H9 (cell line): ENCODE measurements around the gene NPAS2. TPM values are rescaled to one million over a fixed set of nuclear protein-coding genes. Genes with fewer than 3 reads are reported as not detected.

Source experiments
- DNase-seq: peaks from one replicate; pipeline ENCODE4 v3.0.0-alpha.2; 2017
- H2AFZ ChIP-seq: one replicate; pipeline ENCODE4 v1.6.1; 2013; ENCODE audit warnings: mild to moderate bottlenecking, low read length, control low read depth, moderate library complexity
- H2AK5ac ChIP-seq: 2 replicates; pipeline ENCODE4 v1.6.1; 2013; ENCODE audit warnings: low read length, control low read depth, mixed read lengths; ENCODE audit not compliant: insufficient read length
- H2BK120ac ChIP-seq: one replicate; pipeline ENCODE4 v1.6.1; 2013; ENCODE audit warnings: low read depth, mild to moderate bottlenecking, low read length, control low read depth, inconsistent platforms; ENCODE audit not compliant: poor library complexity, severe bottlenecking
- H2BK12ac ChIP-seq: 2 replicates; pipeline ENCODE4 v1.6.1; 2013; ENCODE audit warnings: low read length, control low read depth, mixed read lengths, low read depth; ENCODE audit not compliant: insufficient read length
- H2BK15ac ChIP-seq: 2 replicates; pipeline ENCODE4 v1.6.1; 2013; ENCODE audit warnings: low read depth, low read length, control low read depth
- H2BK20ac ChIP-seq: one replicate; pipeline ENCODE4 v1.6.1; 2013; ENCODE audit warnings: low read depth, mild to moderate bottlenecking, low read length, control low read depth, inconsistent platforms; ENCODE audit not compliant: poor library complexity, severe bottlenecking
- H2BK5ac ChIP-seq: 2 replicates; pipeline ENCODE4 v1.6.1; 2013; ENCODE audit warnings: low read length, control low read depth, mixed read lengths; ENCODE audit not compliant: insufficient read length
- H3K14ac ChIP-seq: 2 replicates; pipeline ENCODE4 v1.6.1; 2013; ENCODE audit warnings: low read length, control low read depth; ENCODE audit not compliant: insufficient read depth
- H3K18ac ChIP-seq: 2 replicates; pipeline ENCODE4 v1.6.1; 2013; ENCODE audit warnings: low read depth, mild to moderate bottlenecking, mixed read lengths, low read length, control low read depth; ENCODE audit not compliant: insufficient read length
- H3K23ac ChIP-seq: 2 replicates; pipeline ENCODE4 v1.6.1; 2013; ENCODE audit warnings: low read length, control low read depth, mixed read lengths, low read depth; ENCODE audit not compliant: insufficient read length
- H3K23me2 ChIP-seq: 2 replicates; pipeline ENCODE4 v1.6.1; 2013; ENCODE audit warnings: low read depth, mild to moderate bottlenecking, mixed read lengths, low read length, control low read depth; ENCODE audit not compliant: insufficient read length, poor library complexity, severe bottlenecking
- H3K27ac ChIP-seq: 2 replicates; pipeline ENCODE4 v1.5.1; 2013; ENCODE audit warnings: low read length, control low read depth, mixed read lengths, low read depth; ENCODE audit not compliant: insufficient read length
- H3K27me3 ChIP-seq: 2 replicates; pipeline ENCODE4 v1.6.1; 2013; ENCODE audit warnings: low read length, control low read depth, inconsistent platforms; ENCODE audit not compliant: insufficient read depth
- H3K4ac ChIP-seq: 2 replicates; pipeline ENCODE4 v1.6.1; 2013; ENCODE audit warnings: low read depth, mild to moderate bottlenecking, control low read depth, inconsistent platforms, low read length, moderate library complexity
- H3K4me1 ChIP-seq: 2 replicates; pipeline ENCODE4 v1.6.1; 2013; ENCODE audit warnings: low read length, control low read depth, inconsistent platforms; ENCODE audit not compliant: insufficient read depth
- H3K4me2 ChIP-seq: 2 replicates; pipeline ENCODE4 v1.6.1; 2013; ENCODE audit warnings: low read length, control low read depth, mixed read lengths; ENCODE audit not compliant: insufficient read length, insufficient read depth
- H3K56ac ChIP-seq: 2 replicates; pipeline ENCODE4 v1.6.1; 2013; ENCODE audit warnings: low read depth, mild to moderate bottlenecking, mixed read lengths, low read length, control low read depth; ENCODE audit not compliant: insufficient read length
- H3K79me1 ChIP-seq: 2 replicates; pipeline ENCODE4 v1.6.1; 2013; ENCODE audit warnings: low read depth, mild to moderate bottlenecking, moderate library complexity, low read length, control low read depth, inconsistent platforms; ENCODE audit not compliant: insufficient read depth, poor library complexity, severe bottlenecking
- H3K79me2 ChIP-seq: 2 replicates; pipeline ENCODE4 v1.6.1; 2013; ENCODE audit warnings: low read length, control low read depth, inconsistent platforms; ENCODE audit not compliant: insufficient read depth
- H3K9ac ChIP-seq: 2 replicates; pipeline ENCODE4 v1.6.1; 2013; ENCODE audit warnings: low read length, control low read depth, mixed read lengths; ENCODE audit not compliant: insufficient read length; ENCODE audit errors: extremely low read depth
- H3K9me3 ChIP-seq: one replicate; pipeline ENCODE4 v1.6.1; 2013; ENCODE audit warnings: low read depth, low read length, inconsistent platforms; ENCODE audit not compliant: control insufficient read depth
- H3T11ph ChIP-seq: one replicate; pipeline ENCODE4 v1.6.1; 2013; ENCODE audit warnings: mild to moderate bottlenecking, low read length, control low read depth, inconsistent platforms
- H4K20me1 ChIP-seq: one replicate; pipeline ENCODE4 v1.6.1; 2013; ENCODE audit not compliant: control insufficient read depth, insufficient read length, insufficient read depth
- H4K5ac ChIP-seq: 2 replicates; pipeline ENCODE4 v1.6.1; 2013; ENCODE audit warnings: low read depth, mild to moderate bottlenecking, mixed read lengths, low read length, control low read depth; ENCODE audit not compliant: insufficient read length
- H4K8ac ChIP-seq: replicated peaks from 2 replicates; pipeline ENCODE4 v1.6.1; 2013; ENCODE audit warnings: low read length, control low read depth, mixed read lengths, low read depth; ENCODE audit not compliant: insufficient read length
- H4K91ac ChIP-seq: 2 replicates; pipeline ENCODE4 v1.6.1; 2013; ENCODE audit warnings: low read depth, mild to moderate bottlenecking, moderate library complexity, mixed read lengths, low read length, control low read depth; ENCODE audit not compliant: insufficient read length
- H3K27ac Mint-ChIP-seq, 3 experiments: 2 replicates in 2 of 3; 3 replicates in 1 of 3; pipeline ENCODE4 v1.8.0; 2020 to 2021; ENCODE audit warnings: mixed read lengths in 3 of 3, mild to moderate bottlenecking in 1 of 3, moderate library complexity in 1 of 3
- H3K27me3 Mint-ChIP-seq: 2 replicates; pipeline ENCODE4 v1.8.0; 2021; ENCODE audit warnings: low read depth, mild to moderate bottlenecking, moderate library complexity, mixed read lengths
- H3K36me3 Mint-ChIP-seq, 3 experiments: 2 replicates in 2 of 3; 3 replicates in 1 of 3; pipeline ENCODE4 v1.8.0; 2020 to 2021; ENCODE audit warnings: low read depth in 3 of 3, mixed read lengths in 3 of 3; ENCODE audit not compliant: insufficient read depth in 1 of 3
- H3K4me1 Mint-ChIP-seq, 2 experiments: 2 replicates each; pipeline ENCODE4 v1.8.0; 2020; ENCODE audit warnings: mixed read lengths in 2 of 2
- H3K4me3 Mint-ChIP-seq, 2 experiments: 2 replicates in 1 of 2; 3 replicates in 1 of 2; pipeline ENCODE4 v1.8.0; 2020 to 2021; ENCODE audit warnings: mild to moderate bottlenecking in 2 of 2, mixed read lengths in 2 of 2, moderate library complexity in 1 of 2
- H3K9me3 Mint-ChIP-seq, 2 experiments: 2 replicates in 1 of 2; 3 replicates in 1 of 2; pipeline ENCODE4 v1.8.0; 2020; ENCODE audit warnings: mild to moderate bottlenecking in 2 of 2, mixed read lengths in 2 of 2, moderate library complexity in 1 of 2
- CTCF ChIP-seq: fragments of 200-600 bp; sonication (generic); conservative IDR thresholded peaks from 3 replicates; pipeline ENCODE4 v1.8.0; 2021; ENCODE audit warnings: antibody characterized with exemption, mild to moderate bottlenecking
- WGBS: extraction: QIAGEN DNeasy Blood & Tissue Kit; methylation state at CpG from one replicate; pipeline ENCODE4 v1.1.7; 2013; ENCODE audit warnings: missing lambda C conversion rate, low lambda C conversion rate, mixed read lengths; ENCODE audit not compliant: insufficient read length; ENCODE audit errors: extremely low coverage; 5-methylcytosine and 5-hydroxymethylcytosine counted together
- total RNA-seq: library from RNA; stranded (reverse); gene quantifications from 2 replicates; pipeline ENCODE4 v1.2.1, GENCODE V29; 2021

NPAS2 gene
- total RNA-seq, 1 experiment from 2014 or later, result 1.3 TPM

DNA sequence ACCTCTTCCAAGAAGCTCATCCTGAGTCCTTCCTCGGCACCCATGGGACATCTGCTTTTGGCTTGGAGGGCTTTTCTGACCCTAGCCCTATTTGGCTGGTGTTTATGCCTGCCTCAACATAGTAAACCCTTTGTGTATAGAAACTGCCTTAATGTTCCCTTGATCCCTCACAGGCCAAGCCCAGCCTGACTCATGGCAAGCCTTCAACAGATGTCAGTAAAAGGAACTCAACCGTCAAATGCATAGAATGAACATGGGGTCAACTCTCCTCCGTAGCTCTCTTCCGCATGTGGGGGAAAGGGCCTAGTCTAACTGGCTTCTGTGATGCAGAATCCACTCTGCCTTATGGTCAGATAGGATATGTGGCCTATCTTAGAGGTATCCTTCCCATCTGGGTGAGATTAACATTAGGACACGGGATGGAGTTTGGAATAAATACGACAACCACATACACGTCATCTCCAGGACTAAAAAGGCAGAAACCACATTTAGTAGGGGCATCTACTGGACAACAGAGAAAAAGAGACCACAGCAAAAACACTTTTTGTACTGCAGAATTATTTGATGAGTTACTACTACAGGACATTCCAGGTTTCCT, 2.5 kb upstream of the NPAS2 start:
- Histone ChIP-seq H3K9me3 (no peaks in the 10 kb centered on the region), H2BK120ac (no peak overlapping the region), H4K5ac (no peak overlapping the region), H3K4ac (no peak overlapping the region), H2BK20ac (no peak overlapping the region), H4K20me1 (no peaks in the 10 kb centered on the region), H2BK5ac (no peak overlapping the region), H2BK15ac (no peak overlapping the region), H4K91ac (no peak overlapping the region), H3K14ac (no peak overlapping the region), H3K9ac (no peak overlapping the region), H3K27ac (no peak overlapping the region), H3K79me2 (no peaks in the 10 kb centered on the region), H3K27me3 (peaks cover 28% of the 10 kb centered on the region), H4K8ac (no peak overlapping the region), H2BK12ac (no peak overlapping the region), H2AFZ (no peak overlapping the region), H3K56ac (no peak overlapping the region), H3K23me2 (peaks cover 23% of the 10 kb centered on the region), H3K23ac (no peak overlapping the region), H3K4me1 (peaks cover 3% of the 10 kb centered on the region; the same call in 1 of the 2 replicates), H3K79me1 (no peaks in the 10 kb centered on the region), H3K18ac (no peak overlapping the region), H3K4me2 (no peak overlapping the region), H3T11ph (no peak overlapping the region), H2AK5ac (no peak overlapping the region)
- Mint-ChIP-seq H3K36me3 (no peaks in the 10 kb centered on the region), H3K9me3 (no peaks in the 10 kb centered on the region), H3K27me3 (peaks cover 74% of the 10 kb centered on the region), H3K4me3 (no peak overlapping the region), H3K27ac (no peak overlapping the region), H3K4me1 (peaks cover 18 to 36% of the 10 kb centered on the region in 2 experiments)
- no CpG with 5 or more reads among the region's 7 CpGs for WGBS
- no peak for TF ChIP-seq CTCF
- no peak for DNase-seq
